ENCODE data around the gene PXDN.
"Not testable (repeated sequence)": the region's sequence is repeated elsewhere in the genome, so short reads cannot be mapped to it uniquely, and the experiment has no call there.

Gene PXDN

DNA sequence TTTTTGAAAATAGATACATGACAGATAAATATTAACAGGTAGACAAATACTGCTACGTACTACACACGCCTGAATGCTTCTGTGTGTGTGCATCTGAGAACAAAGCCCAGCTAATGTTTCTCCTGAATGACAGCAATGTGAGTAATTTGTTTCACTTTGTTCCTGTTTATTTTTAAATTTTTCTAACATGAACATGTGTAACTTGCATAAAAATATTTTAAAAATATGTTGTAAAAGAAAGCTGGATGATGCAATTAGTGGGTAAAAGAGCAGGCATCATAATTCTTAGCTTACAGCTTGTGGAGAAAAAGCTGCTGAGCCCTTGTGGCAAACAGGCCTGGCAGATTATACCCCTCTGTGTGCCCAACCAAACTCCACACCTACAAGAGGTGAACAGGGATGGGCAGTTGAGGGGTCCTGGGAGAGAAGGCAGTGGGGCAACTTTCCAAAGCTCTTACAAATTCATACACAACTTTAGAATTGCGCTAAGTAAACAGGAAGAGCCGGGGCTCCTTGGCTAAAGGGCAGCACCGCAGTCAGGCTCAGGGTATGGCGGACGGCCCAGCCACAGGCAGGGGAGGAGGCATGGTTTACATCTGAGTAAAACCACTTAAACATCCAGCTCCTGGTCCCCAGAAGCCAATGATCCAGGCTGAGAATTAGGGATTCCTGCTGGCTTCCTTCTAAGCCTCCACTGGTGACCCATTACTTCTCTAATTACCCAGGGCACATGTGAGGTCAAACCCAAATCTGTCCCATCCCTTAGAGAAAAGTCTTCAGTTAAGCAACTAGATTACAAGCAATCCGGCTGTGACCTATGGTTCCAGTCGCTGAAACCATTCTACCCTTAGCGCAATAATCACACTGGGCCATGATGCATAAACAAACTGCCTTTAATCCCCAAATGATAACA is 14.0 kb downstream of the PXDN start:
- H3K4me1 ChIP-seq (ENCODE audit: insufficient read depth, insufficient read length): peaks cover 10% of the 10 kb centered on the region
- H3K9me3 ChIP-seq (ENCODE audit: insufficient read depth, low read length): peaks cover 4% of the 10 kb centered on the region; the same call in 1 of the 2 replicates
- no peak overlapping the region for H3K9ac ChIP-seq (ENCODE audit: insufficient read length, low read depth)
- TF ChIP-seq YY1 (IDR thresholded peaks at IDR 0.05; ENCODE audit: insufficient read depth, insufficient read length) (no peak), SUZ12 (IDR thresholded peaks at IDR 0.05; ENCODE audit: extremely low read depth, insufficient read depth, insufficient read length) (no peak)
- H3K27me3 ChIP-seq (ENCODE audit: insufficient read depth, insufficient read length): no peaks in the 10 kb centered on the region
- no peak overlapping the region for H3K4me3 ChIP-seq (ENCODE audit: insufficient read length, low read depth)
- H3K36me3 ChIP-seq (ENCODE audit: insufficient read depth, insufficient read length, low read length): peaks cover 13% of the 10 kb centered on the region
- DNase-seq (ENCODE audit: low read depth, low spot score): no peak

DNA sequence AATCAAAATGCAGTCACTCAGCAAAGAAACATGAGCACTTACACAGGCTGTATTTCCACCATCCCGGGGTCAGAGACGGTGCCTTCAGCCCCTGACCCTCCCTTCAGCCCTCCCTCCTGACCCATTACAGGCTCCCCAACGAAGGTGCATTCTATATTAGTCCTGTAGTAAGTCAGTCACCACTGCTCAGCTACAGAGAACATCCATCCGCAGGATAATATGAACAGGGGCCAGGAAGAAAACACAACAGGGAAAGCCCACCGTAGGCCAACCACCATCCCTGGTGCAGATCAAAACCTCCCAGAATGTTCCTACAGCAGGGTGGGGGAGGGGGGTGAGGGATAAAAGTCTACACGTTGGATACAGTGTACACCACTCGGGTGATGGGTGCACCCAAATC is 15.1 kb downstream of the PXDN start:
- DNase-seq (ENCODE audit: low read depth, low spot score): no peak
- no peak overlapping the region for H3K9ac ChIP-seq (ENCODE audit: insufficient read length, low read depth)
- no peak overlapping the region for H3K4me3 ChIP-seq (ENCODE audit: insufficient read length, low read depth)
- no peaks in the 10 kb centered on the region for H3K27me3 ChIP-seq (ENCODE audit: insufficient read depth, insufficient read length)
- peaks cover 13% of the 10 kb centered on the region for H3K36me3 ChIP-seq (ENCODE audit: insufficient read depth, insufficient read length, low read length)
- no peaks in the 10 kb centered on the region for H3K9me3 ChIP-seq (ENCODE audit: insufficient read depth, low read length)
- H3K4me1 ChIP-seq (ENCODE audit: insufficient read depth, insufficient read length): peaks cover 10% of the 10 kb centered on the region
- no peak for TF ChIP-seq SUZ12 (IDR thresholded peaks at IDR 0.05; ENCODE audit: extremely low read depth, insufficient read depth, insufficient read length)
- no peak for TF ChIP-seq ZNF274 (IDR thresholded peaks at IDR 0.05; ENCODE audit: low read depth, low read length)
- TF ChIP-seq YY1 (IDR thresholded peaks at IDR 0.05; ENCODE audit: insufficient read depth, insufficient read length): no peak

DNA sequence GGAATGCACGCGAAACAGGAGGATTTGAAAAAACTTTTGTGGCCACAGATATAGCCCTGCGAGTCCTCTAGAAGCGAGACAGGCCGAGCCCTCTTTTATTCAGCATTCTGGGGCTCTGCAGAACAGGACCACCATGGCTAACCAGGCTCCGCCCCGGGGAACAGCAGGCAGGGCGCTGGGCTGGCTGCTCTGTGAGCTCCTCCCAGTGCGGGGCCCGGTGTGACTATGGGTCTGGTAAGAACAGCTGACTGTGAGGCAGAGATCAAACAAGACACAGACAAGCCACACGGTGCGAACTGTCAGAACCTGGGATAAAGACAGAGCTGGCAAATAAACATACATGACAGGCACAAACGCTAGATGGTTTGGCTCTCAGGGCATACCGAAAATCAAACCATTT is 15.5 kb downstream of the PXDN start:
- no peak for TF ChIP-seq ZNF274 (IDR thresholded peaks at IDR 0.05; ENCODE audit: low read depth, low read length)
- TF ChIP-seq YY1 (IDR thresholded peaks at IDR 0.05; ENCODE audit: insufficient read depth, insufficient read length): no peak
- no peak for TF ChIP-seq SUZ12 (IDR thresholded peaks at IDR 0.05; ENCODE audit: extremely low read depth, insufficient read depth, insufficient read length)
- Histone ChIP-seq H3K27me3 (ENCODE audit: insufficient read depth, insufficient read length) (no peaks in the 10 kb centered on the region), H3K9ac (ENCODE audit: insufficient read length, low read depth) (no peak overlapping the region), H3K9me3 (ENCODE audit: insufficient read depth, low read length) (no peaks in the 10 kb centered on the region), H3K4me1 (ENCODE audit: insufficient read depth, insufficient read length) (peaks cover 10% of the 10 kb centered on the region), H3K36me3 (ENCODE audit: insufficient read depth, insufficient read length, low read length) (peaks cover 13% of the 10 kb centered on the region), H3K4me3 (ENCODE audit: insufficient read length, low read depth) (no peak overlapping the region)
- DNase-seq (ENCODE audit: low read depth, low spot score): no peak

DNA sequence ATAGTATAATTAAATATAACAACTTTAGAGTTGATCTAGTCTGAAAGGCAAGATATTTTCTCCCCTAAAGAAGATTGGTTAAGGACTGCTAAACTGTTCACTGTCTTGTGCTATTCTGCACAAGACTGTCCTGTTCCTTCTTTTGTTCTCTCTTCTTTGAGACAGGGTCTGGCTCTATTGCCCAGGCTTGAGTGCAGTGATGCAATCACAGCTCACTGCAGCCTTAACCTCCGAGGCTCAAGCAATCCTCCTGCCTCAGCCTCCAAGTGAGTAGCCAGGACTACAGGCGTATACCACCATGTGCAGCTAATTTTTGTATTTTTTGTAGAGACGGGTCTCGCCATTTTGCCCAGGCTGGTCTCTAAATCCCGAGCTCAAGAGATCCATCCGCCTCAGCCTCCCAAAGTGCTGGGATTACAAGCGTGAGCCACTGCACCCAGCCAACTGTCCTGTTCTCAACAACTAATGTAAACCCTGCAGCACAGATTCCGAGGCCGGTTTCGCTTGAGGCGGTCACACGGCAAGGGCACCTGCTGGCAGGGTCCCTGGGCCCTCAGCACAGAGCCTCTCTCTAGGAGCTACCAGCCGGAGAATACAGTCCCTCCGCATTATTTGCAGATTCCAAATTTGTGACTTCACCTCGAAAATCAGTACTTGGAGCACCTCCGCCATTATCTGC is 16.4 kb downstream of the PXDN start:
- peaks cover 10% of the 10 kb centered on the region for H3K36me3 ChIP-seq (ENCODE audit: insufficient read depth, insufficient read length, low read length)
- no peaks in the 10 kb centered on the region for H3K27me3 ChIP-seq (ENCODE audit: insufficient read depth, insufficient read length)
- no peaks in the 10 kb centered on the region for H3K9me3 ChIP-seq (ENCODE audit: insufficient read depth, low read length)
- peaks cover 10% of the 10 kb centered on the region for H3K4me1 ChIP-seq (ENCODE audit: insufficient read depth, insufficient read length)
- H3K9ac ChIP-seq (ENCODE audit: insufficient read length, low read depth): no peak overlapping the region
- DNase-seq (ENCODE audit: low read depth, low spot score): no peak
- no peak overlapping the region for H3K4me3 ChIP-seq (ENCODE audit: insufficient read length, low read depth)
- no peak for TF ChIP-seq ZNF274 (IDR thresholded peaks at IDR 0.05; ENCODE audit: low read depth, low read length)
- TF ChIP-seq YY1 (IDR thresholded peaks at IDR 0.05; ENCODE audit: insufficient read depth, insufficient read length): no peak
- TF ChIP-seq SUZ12 (IDR thresholded peaks at IDR 0.05; ENCODE audit: extremely low read depth, insufficient read depth, insufficient read length): no peak

DNA sequence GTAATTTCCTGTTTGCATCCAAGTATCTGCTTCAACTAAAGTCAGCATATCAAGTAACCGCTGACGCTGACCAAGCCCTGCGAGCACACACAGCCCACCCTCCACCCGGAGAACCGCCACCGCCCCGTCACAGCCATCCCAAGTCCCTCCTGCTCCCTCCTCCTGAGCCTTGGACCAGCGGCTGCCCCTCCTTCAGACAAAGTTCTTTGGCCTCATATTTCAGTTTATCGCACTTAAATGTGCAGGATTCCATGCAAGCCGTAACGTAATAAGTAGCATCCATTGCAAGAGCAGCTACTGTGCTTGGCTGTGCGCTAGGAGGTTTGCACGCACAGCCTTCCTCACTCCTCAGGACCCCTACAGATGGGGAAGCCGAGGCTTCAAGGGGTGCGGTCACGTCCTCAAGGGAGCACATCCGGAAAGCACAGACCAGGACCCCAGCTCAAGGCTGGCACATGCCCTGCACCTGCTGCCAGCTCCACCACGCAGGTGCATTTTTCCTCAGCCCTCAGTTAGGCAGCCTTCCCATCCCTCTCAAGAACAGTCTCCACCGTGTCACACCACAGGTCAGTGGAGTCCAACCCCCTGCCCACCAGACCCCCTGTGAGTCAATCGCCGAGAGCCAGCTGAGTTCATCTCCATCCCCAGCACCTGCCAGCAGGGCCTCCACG is 17.1 kb downstream of the PXDN start:
- Histone ChIP-seq H3K4me1 (ENCODE audit: insufficient read depth, insufficient read length) (peaks cover 8% of the 10 kb centered on the region), H3K4me3 (ENCODE audit: insufficient read length, low read depth) (no peak overlapping the region), H3K9ac (ENCODE audit: insufficient read length, low read depth) (no peak overlapping the region), H3K27me3 (ENCODE audit: insufficient read depth, insufficient read length) (no peaks in the 10 kb centered on the region), H3K36me3 (ENCODE audit: insufficient read depth, insufficient read length, low read length) (peaks cover 9% of the 10 kb centered on the region), H3K9me3 (ENCODE audit: insufficient read depth, low read length) (no peaks in the 10 kb centered on the region)
- DNase-seq (ENCODE audit: low read depth, low spot score): no peak
- no peak for TF ChIP-seq YY1 (IDR thresholded peaks at IDR 0.05; ENCODE audit: insufficient read depth, insufficient read length)
- no peak for TF ChIP-seq ZNF274 (IDR thresholded peaks at IDR 0.05; ENCODE audit: low read depth, low read length)
- TF ChIP-seq SUZ12 (IDR thresholded peaks at IDR 0.05; ENCODE audit: extremely low read depth, insufficient read depth, insufficient read length): no peak

DNA sequence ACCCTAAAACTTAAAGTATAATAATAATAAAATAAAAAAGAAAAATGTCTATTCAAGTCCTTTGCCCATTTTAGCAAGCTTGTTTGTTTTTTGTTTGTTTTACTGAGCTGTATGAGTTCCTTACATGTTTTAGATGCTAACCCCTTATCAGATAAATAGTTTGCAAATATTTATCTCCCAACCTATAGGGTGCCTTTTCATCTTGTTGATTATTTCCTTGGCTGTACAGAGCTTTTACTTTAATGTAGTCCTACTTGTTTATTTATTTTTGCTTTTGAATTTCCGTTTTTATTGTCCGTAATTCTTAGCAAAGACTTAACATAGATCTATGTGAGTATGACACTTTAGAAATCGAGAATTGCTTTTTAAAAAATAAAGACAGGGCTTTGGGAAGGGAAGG is 17.8 kb downstream of the PXDN start:
- Histone ChIP-seq H3K9me3 (ENCODE audit: insufficient read depth, low read length) (no peaks in the 10 kb centered on the region), H3K27me3 (ENCODE audit: insufficient read depth, insufficient read length) (no peaks in the 10 kb centered on the region), H3K36me3 (ENCODE audit: insufficient read depth, insufficient read length, low read length) (peaks cover 11% of the 10 kb centered on the region), H3K9ac (ENCODE audit: insufficient read length, low read depth) (no peak overlapping the region), H3K4me3 (ENCODE audit: insufficient read length, low read depth) (no peak overlapping the region), H3K4me1 (ENCODE audit: insufficient read depth, insufficient read length) (peaks cover 6% of the 10 kb centered on the region)
- TF ChIP-seq ZNF274 (IDR thresholded peaks at IDR 0.05; ENCODE audit: low read depth, low read length) (no peak), YY1 (IDR thresholded peaks at IDR 0.05; ENCODE audit: insufficient read depth, insufficient read length) (no peak), SUZ12 (IDR thresholded peaks at IDR 0.05; ENCODE audit: extremely low read depth, insufficient read depth, insufficient read length) (no peak)
- DNase-seq (ENCODE audit: low read depth, low spot score): no peak

DNA sequence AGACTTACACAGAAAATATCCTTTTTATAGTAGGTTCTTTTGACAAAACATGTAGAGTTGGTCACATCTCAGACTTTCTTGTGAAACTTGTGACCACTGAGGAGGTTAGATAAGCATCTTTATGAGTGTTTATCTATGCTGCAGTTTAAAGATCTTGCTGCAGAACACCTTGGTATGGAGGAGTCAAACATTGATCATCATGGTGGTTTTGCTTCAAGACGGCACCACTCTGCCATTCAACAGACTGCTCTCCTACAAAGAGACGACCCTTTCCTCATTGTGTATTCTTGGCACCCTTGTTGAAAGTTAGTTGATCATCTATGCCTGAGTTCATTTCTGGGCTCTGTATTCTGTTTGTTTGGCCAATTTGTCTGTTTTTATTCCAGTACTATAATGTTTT is 20.0 kb downstream of the PXDN start:
- not testable (repeated sequence) for H3K27me3 ChIP-seq (ENCODE audit: insufficient read depth, insufficient read length); H3K9me3 ChIP-seq (ENCODE audit: insufficient read depth, low read length); DNase-seq (ENCODE audit: low read depth, low spot score); H3K4me1 ChIP-seq (ENCODE audit: insufficient read depth, insufficient read length); H3K4me3 ChIP-seq (ENCODE audit: insufficient read length, low read depth); H3K36me3 ChIP-seq (ENCODE audit: insufficient read depth, insufficient read length, low read length); H3K9ac ChIP-seq (ENCODE audit: insufficient read length, low read depth)

Data from NT2/D1 (cell line).